ENCODE data around the gene STARD13.

Gene STARD13

DNA sequence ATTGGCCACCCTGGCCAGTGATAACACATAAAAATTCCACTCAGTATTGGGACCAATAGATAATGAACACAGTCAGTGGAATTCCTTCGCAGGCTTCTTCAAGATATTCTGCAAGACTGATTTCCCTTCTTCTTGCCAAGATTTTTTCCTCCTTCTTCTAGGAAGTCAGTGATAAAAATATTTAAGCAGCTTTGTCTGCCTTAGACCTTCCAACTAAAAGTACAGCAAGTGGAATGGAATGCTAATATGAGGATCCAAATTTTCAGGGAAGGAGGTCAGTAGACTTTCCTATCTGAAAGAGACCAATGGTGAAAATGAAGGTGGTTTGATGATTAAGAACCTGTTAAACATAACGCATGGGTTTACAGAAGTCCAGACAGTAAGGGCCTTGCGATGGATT lies 9.6 kb downstream of the STARD13 start:
- no peaks in the 10 kb centered on the region for H3K9me3 Mint-ChIP-seq
- no peak overlapping the region for H3K27ac Mint-ChIP-seq
- H3K4me3 Mint-ChIP-seq: no peak overlapping the region
- no peaks in the 10 kb centered on the region for H3K4me1 Mint-ChIP-seq (ENCODE audit: low read depth)
- H3K36me3 Mint-ChIP-seq (ENCODE audit: low read depth): no peaks in the 10 kb centered on the region
- H3K27me3 Mint-ChIP-seq (ENCODE audit: low read depth): peaks cover 4% of the 10 kb centered on the region

DNA sequence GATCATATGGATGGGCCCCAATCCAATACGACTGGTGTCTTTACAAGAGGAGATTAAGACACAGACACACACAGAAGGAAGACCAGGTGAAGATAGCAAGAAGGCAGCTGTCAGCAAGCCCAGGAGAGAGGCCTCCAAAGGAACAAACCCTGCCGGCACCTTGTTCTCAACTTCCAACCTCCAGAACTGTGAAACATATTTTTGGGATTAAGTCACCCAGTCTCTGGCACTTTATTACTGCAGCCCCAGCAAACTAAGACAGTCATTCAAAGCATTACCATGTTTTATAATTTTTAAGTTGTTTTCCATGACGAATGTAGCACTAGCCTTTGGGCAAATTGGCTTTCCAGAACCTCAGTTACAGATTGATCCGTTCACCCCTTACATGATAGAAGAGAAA lies 11.3 kb downstream of the STARD13 start:
- H3K9me3 Mint-ChIP-seq: no peaks in the 10 kb centered on the region
- no peaks in the 10 kb centered on the region for H3K36me3 Mint-ChIP-seq (ENCODE audit: low read depth)
- no peak overlapping the region for H3K4me3 Mint-ChIP-seq
- no peaks in the 10 kb centered on the region for H3K4me1 Mint-ChIP-seq (ENCODE audit: low read depth)
- H3K27ac Mint-ChIP-seq: no peak overlapping the region
- peaks cover 4% of the 10 kb centered on the region for H3K27me3 Mint-ChIP-seq (ENCODE audit: low read depth)

DNA sequence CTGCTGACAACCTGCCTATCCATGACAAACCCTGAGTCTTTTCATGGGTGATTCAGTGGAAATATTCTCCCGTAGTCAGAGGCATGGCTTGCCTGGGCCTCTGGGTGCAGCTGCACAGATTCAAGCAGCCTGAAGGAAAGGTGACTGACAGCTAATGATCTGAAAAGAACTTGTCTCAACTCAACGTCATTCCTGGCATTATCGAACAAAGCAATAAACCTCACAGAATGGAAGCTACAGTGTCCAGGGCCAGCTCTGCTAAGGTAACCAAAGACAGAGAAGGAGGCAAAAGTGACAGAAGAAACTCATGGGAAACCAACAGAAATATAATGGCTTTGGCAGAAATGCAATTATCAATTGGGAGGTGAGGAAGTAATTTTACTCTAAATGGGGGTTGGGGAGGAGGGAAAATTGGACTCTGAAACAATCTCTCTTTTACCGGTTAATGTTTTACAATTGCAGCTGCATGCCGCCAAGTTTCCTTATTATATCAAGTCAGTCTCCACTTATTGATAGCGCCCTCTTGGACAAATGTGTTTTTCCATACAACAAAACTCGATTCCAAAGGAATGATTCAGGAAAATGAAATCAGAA lies 12.9 kb downstream of the STARD13 start:
- peaks cover 4% of the 10 kb centered on the region for H3K27me3 Mint-ChIP-seq (ENCODE audit: low read depth)
- no peak overlapping the region for H3K4me3 Mint-ChIP-seq
- H3K9me3 Mint-ChIP-seq: no peaks in the 10 kb centered on the region
- no peaks in the 10 kb centered on the region for H3K36me3 Mint-ChIP-seq (ENCODE audit: low read depth)
- no peak overlapping the region for H3K27ac Mint-ChIP-seq
- H3K4me1 Mint-ChIP-seq (ENCODE audit: low read depth): no peaks in the 10 kb centered on the region

DNA sequence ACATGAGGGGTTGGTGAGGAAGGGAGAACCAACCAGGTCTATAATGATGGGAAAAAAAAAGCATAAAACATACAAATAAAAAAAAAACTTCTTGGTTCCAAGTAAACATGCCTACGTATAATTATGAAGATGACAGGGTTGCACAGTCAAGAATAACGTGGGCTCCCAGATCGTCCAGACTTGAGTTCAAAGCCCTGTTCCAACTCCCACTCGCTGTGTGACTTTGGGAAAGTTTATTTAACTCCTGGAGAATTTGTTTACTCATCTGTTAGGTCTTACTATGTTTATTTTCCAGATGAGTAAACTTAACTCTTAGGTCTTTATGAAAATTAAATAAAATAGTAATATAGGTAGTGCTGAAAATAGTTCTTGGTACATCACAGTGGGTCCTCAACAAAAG lies 13.8 kb downstream of the STARD13 start:
- Mint-ChIP-seq H3K4me3 (no peak overlapping the region), H3K9me3 (no peaks in the 10 kb centered on the region), H3K27me3 (ENCODE audit: low read depth) (peaks cover 4% of the 10 kb centered on the region), H3K4me1 (ENCODE audit: low read depth) (no peaks in the 10 kb centered on the region), H3K27ac (no peak overlapping the region), H3K36me3 (ENCODE audit: low read depth) (no peaks in the 10 kb centered on the region)

DNA sequence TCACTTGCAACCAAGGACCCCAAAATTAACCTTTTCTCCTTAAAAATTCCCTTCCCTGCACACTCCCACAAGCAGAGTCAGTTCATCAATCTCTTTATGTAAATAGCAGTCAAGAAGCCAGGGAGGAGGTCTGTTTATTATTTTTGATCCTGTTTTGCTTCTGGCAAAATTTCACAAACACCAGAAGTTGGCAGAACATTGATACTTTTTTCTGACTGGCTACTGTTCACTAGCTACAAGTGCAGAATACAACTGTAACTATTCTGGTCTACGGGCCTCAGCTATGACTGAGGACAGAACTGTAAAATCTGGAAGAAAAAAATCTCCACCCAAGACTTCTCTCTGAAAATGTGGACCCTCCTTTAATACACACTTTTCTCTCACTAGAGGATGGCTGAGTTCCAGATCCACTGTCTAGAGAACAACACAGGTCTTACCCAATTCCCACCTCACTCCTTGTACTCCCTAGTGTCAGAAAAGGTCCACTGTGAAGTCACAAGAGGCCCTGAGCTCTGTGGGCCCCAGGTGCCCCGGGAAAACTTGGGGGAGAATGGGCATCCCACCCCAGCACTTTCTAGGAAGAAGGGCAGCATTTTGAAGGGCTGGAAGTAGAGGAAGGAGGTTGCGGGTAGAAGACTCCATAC lies 14.5 kb downstream of the STARD13 start:
- H3K27me3 Mint-ChIP-seq (ENCODE audit: low read depth): peaks cover 4% of the 10 kb centered on the region
- H3K4me3 Mint-ChIP-seq: no peak overlapping the region
- H3K27ac Mint-ChIP-seq: no peak overlapping the region
- no peaks in the 10 kb centered on the region for H3K4me1 Mint-ChIP-seq (ENCODE audit: low read depth)
- H3K9me3 Mint-ChIP-seq: no peaks in the 10 kb centered on the region
- no peaks in the 10 kb centered on the region for H3K36me3 Mint-ChIP-seq (ENCODE audit: low read depth)

DNA sequence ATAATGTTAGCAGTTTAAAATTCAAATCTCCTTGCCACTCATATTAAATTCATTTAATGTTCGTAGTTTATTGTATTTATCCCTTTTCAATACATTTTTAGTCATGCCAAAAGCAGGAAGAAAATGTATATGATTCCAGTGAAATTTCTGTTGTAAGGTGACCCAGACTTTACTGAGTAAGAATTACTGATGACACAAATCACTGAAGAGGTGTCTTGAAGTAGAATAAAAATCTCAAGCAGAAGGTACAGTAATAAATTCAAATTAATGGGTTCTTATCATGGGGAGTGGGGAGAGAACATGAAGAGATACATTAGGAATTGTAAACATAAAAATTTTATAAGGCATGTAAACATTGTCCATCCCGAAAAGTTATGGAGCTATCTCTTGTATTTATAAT lies 19.9 kb downstream of the STARD13 start:
- H3K4me1 Mint-ChIP-seq (ENCODE audit: low read depth): no peaks in the 10 kb centered on the region
- no peaks in the 10 kb centered on the region for H3K9me3 Mint-ChIP-seq
- H3K27ac Mint-ChIP-seq: no peak overlapping the region
- H3K4me3 Mint-ChIP-seq: no peak overlapping the region
- no peaks in the 10 kb centered on the region for H3K36me3 Mint-ChIP-seq (ENCODE audit: low read depth)
- H3K27me3 Mint-ChIP-seq (ENCODE audit: low read depth): no peaks in the 10 kb centered on the region

DNA sequence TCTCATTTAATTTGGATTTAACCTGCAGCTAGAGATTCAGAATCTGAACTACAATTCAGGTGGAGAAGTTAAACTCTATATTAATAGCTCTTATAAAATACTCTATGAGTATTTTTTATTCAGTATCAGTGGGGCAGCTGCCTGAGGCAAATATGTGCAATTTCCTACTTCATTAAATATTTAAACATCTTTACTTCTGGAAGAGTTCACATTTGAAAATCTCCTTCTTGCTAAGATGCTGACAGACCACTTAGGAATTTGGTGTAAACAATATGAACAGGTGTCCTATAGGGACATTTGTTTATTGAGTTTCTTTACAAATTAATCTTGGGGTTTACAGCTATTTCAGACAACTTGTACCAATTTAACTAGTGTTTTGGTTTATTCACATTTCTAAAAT lies 20.4 kb downstream of the STARD13 start:
- Mint-ChIP-seq H3K4me3 (no peak overlapping the region), H3K36me3 (ENCODE audit: low read depth) (no peaks in the 10 kb centered on the region), H3K27ac (no peak overlapping the region), H3K9me3 (no peaks in the 10 kb centered on the region), H3K4me1 (ENCODE audit: low read depth) (no peaks in the 10 kb centered on the region), H3K27me3 (ENCODE audit: low read depth) (no peaks in the 10 kb centered on the region)

DNA sequence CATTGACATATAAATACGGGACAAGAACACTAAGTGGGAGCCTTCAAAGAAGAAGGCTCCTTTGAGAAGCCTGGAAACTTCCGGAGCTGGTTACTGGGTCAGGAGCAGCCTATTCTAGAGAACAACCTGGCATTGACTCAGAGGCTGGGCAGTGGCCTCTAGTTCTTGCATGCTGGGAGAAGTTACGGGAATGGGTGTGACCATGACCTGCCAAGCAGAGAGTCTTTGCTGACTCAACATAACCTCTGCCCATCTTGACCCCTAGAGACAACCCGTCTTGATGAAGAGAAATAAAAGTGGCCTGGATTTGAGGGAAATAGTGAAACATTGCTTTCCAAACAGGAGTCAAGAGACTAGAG lies 21.0 kb downstream of the STARD13 start:
- Mint-ChIP-seq H3K4me3 (no peak overlapping the region), H3K27ac (no peak overlapping the region), H3K9me3 (no peaks in the 10 kb centered on the region), H3K36me3 (ENCODE audit: low read depth) (no peaks in the 10 kb centered on the region), H3K4me1 (ENCODE audit: low read depth) (no peaks in the 10 kb centered on the region), H3K27me3 (ENCODE audit: low read depth) (no peaks in the 10 kb centered on the region)

DNA sequence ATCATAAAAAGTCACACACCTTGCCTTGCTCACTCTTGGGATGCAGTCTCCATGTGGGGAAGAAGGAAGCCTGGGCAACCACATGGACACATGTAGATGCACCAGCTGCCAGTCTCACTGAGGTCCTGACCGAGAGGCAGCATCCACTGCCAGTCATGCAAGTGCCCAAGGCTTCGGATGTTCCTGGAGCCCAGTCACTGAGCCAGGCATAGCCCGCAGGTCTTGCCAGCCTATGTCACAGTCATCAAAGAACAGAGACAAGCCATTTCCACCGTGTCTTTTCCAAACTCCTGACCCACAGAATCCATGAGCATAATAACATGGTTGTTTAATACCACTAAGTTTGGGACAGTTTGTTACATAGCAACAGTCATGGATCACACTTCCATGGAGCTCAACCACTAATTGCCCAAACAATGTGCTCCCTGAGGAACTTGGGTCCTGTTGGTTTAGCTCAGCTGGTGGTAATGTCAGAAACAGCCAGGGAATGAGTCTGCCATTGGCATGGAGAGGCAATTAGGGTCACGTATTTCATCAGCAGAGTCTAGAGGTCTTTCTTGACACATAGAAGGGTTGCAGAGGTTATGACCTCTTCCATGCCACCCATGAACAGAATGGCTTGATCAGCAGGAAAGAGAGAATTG lies 21.5 kb downstream of the STARD13 start:
- H3K27me3 Mint-ChIP-seq (ENCODE audit: low read depth): no peaks in the 10 kb centered on the region
- H3K4me3 Mint-ChIP-seq: no peak overlapping the region
- no peak overlapping the region for H3K27ac Mint-ChIP-seq
- H3K36me3 Mint-ChIP-seq (ENCODE audit: low read depth): no peaks in the 10 kb centered on the region
- no peaks in the 10 kb centered on the region for H3K4me1 Mint-ChIP-seq (ENCODE audit: low read depth)
- H3K9me3 Mint-ChIP-seq: no peaks in the 10 kb centered on the region

DNA sequence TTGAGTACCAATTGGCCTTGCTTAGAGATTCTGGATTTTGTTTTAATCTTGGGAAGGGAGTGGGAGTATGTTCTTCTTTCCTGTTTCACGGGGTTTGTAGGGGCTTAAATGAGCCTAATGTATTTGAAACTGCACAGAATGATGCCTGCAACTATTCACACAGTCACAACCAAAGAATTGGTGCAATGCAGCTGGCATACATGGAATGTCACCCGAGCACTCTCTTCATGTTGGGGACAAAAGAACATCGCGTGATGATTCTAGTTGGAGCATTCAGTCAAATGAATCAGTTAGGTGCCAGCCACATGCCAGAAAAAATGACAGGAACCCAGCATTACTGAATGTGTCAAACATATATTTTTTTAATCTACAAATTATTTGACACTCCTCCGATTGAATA lies 22.1 kb downstream of the STARD13 start:
- Mint-ChIP-seq H3K36me3 (ENCODE audit: low read depth) (no peaks in the 10 kb centered on the region), H3K4me1 (ENCODE audit: low read depth) (no peaks in the 10 kb centered on the region), H3K9me3 (no peaks in the 10 kb centered on the region), H3K27ac (no peak overlapping the region), H3K4me3 (no peak overlapping the region), H3K27me3 (ENCODE audit: low read depth) (no peaks in the 10 kb centered on the region)

DNA sequence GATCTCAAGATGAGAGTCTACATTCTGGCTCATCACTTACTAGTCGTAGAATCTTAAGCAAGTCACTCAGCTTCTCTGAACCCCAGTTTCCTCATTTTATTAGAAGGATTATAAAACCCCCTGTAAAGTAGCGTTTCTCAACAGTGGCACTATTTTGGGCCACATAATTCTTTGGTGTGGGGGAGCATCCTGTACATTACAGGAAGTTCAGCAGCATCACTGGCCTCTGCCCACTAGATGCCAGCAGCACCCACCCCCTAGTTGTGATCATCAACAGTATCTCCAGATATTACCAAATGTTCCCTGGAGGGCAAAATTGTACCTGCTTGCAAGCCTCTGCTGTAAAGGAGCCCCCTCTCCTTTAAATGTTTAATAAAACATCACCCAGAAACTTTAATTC lies 22.6 kb downstream of the STARD13 start:
- H3K27me3 Mint-ChIP-seq (ENCODE audit: low read depth): no peaks in the 10 kb centered on the region
- no peak overlapping the region for H3K27ac Mint-ChIP-seq
- H3K4me3 Mint-ChIP-seq: no peak overlapping the region
- H3K36me3 Mint-ChIP-seq (ENCODE audit: low read depth): no peaks in the 10 kb centered on the region
- H3K9me3 Mint-ChIP-seq: no peaks in the 10 kb centered on the region
- no peaks in the 10 kb centered on the region for H3K4me1 Mint-ChIP-seq (ENCODE audit: low read depth)

DNA sequence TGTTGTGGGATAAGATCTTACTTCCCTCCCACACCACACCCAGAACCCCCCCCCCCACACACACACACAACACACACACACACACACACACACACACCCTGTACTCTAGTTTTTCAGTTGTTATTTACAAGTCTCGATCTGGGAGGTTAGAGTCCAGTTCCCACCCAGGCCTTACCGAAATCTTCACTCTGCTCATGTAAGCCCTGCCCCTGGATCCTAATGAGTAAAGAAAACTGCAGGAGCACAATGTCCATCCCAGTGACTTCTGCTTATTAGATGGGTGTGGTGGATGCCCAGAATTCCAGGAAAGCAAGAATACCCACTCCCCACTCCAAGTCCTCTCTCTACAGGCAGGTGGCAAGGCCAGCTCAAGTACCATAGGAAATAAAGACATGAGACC lies 23.0 kb downstream of the STARD13 start:
- Mint-ChIP-seq H3K27me3 (ENCODE audit: low read depth) (no peaks in the 10 kb centered on the region), H3K9me3 (no peaks in the 10 kb centered on the region), H3K36me3 (ENCODE audit: low read depth) (no peaks in the 10 kb centered on the region), H3K4me3 (no peak overlapping the region), H3K27ac (no peak overlapping the region), H3K4me1 (ENCODE audit: low read depth) (no peaks in the 10 kb centered on the region)

DNA sequence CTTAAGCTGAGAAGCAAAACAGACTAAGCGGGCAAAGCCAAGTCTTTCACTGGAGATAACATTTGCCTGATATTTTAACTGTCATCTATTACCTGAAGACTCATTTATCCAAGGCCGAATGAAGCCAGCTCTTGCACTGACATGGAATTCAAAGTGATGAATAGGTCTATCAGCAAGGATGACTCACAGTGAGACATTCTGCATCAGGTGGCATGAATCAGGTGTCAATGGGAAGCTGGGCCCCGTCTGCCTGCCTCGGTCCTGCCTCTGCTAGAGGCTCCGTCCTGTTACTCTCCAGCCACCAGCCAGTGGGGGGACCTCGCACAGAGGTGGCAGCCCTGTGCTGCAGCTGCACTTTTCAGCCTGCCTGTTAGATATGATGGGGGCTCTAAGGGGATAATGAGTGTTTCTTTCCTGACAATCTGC lies 23.5 kb downstream of the STARD13 start:
- H3K36me3 Mint-ChIP-seq (ENCODE audit: low read depth): no peaks in the 10 kb centered on the region
- no peaks in the 10 kb centered on the region for H3K9me3 Mint-ChIP-seq
- H3K27me3 Mint-ChIP-seq (ENCODE audit: low read depth): no peaks in the 10 kb centered on the region
- no peak overlapping the region for H3K4me3 Mint-ChIP-seq
- H3K27ac Mint-ChIP-seq: no peak overlapping the region
- H3K4me1 Mint-ChIP-seq (ENCODE audit: low read depth): no peaks in the 10 kb centered on the region

DNA sequence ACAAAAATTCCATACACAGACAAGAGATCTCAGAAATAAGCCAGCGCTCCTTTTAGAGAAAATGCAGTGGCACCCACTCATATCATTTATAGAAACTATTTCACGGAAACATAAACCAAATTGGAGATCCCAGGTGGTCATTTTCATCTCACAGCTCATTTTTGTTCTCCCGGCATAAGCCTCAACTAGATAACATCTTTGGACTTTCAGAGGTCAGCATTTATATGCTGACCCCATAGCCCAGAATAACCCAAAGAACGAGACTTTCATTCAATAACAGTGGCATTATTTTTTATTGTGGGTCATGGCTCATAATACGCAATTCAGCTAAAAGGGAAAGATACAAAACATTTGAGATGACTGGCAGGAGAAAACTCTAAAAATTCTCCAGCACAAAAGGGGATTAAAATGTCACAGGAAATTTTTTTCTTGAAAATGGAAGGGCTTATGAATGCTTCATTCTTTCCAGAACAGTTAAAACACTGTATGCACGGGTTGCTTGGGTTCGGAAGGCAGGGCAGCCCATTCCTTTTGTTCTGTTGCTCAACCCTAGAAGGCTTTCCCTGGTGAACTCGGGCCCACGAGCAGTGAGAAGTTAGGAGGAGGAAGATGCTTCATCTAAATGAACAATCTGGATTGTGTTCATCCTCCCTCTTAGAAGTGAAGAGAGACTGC lies 24.0 kb downstream of the STARD13 start:
- Mint-ChIP-seq H3K27me3 (ENCODE audit: low read depth) (no peaks in the 10 kb centered on the region), H3K9me3 (no peaks in the 10 kb centered on the region), H3K27ac (no peak overlapping the region), H3K4me3 (no peak overlapping the region), H3K36me3 (ENCODE audit: low read depth) (no peaks in the 10 kb centered on the region), H3K4me1 (ENCODE audit: low read depth) (no peaks in the 10 kb centered on the region)

All from T-helper 1 cell treated with Interleukin-12 subunit alpha and Interleukin-12 subunit beta and Interleukin-4 antibody, amounts not matched to agents 30 μg/mL and 1 μg/mL, for 36 hours (primary cell).